Thyroid gland (tissue), 4 donors: ENCODE measurements around the gene VWA5B1. TPM values are rescaled to one million over a fixed set of nuclear protein-coding genes. Genes with fewer than 3 reads are reported as not detected.

Source experiments
- DNase-seq, 2 donors: peaks; one replicate each; pipeline ENCODE4 v3.0.0-alpha.2; 2019
- H3K27ac ChIP-seq, 3 donors: fragments of 200-600 bp; sonication (generic); 1 replicate in 2 of 3; 2 replicates in 1 of 3; pipeline ENCODE4 v1.5.1; 2016 to 2019; ENCODE audit warnings: mild to moderate bottlenecking in 1 of 3, moderate library complexity in 1 of 3
- H3K27me3 ChIP-seq: fragments of 200-600 bp; sonication (generic); one replicate; pipeline ENCODE4 v1.5.1; 2019
- H3K36me3 ChIP-seq, 2 donors: fragments of 200-600 bp; sonication (generic); one replicate each; pipeline ENCODE4 v1.5.1; 2016 to 2019
- H3K4me1 ChIP-seq, 2 donors: fragments of 200-600 bp; sonication (generic); one replicate each; pipeline ENCODE4 v1.5.1; 2017 to 2019
- H3K4me3 ChIP-seq, 3 donors: fragments of 200-600 bp; sonication (generic); replicated peaks in 1 of 3; 1 replicate in 2 of 3; 2 replicates in 1 of 3; pipeline ENCODE4 v1.5.1; 2016; ENCODE audit warnings: mild to moderate bottlenecking in 1 of 3
- H3K9me3 ChIP-seq: fragments of 200-600 bp; sonication (generic); one replicate; pipeline ENCODE4 v1.5.1; 2017
- POLR2A ChIP-seq, 2 donors: fragments of 450-650 bp; IDR thresholded peaks; one replicate each; pipeline ENCODE4 v1.6.1; 2017; ENCODE audit warnings: antibody characterized with exemption in 2 of 2, mild to moderate bottlenecking in 2 of 2, moderate library complexity in 1 of 2
- WGBS, 2 donors: methylation state at CpG; one replicate each; pipeline ENCODE4 v1.1.5; 2017; 5-methylcytosine and 5-hydroxymethylcytosine counted together
- intact Hi-C: fragments of 100-400 bp; cut with DNase I; formaldehyde crosslinking; loops from one replicate; pipeline ENCODE4 v1.15.1; 2023
- total RNA-seq, 4 donors: library from RNA; depleted of rRNA; stranded (reverse); fragments of >200 nt; gene quantifications; one replicate each; pipeline ENCODE4 v1.2.3, GENCODE V29; 2016
- TF ChIP-seq, protein P1 (sequence below), 6 experiments: fragments of 200-600 bp in 3 of 6; fragments of 450-650 bp in 3 of 6; sonication (generic) in 3 of 6; IDR thresholded peaks; one replicate each; pipeline ENCODE4 v1.5.1; 2016 to 2019; ENCODE audit warnings: antibody characterized with exemption in 6 of 6, mild to moderate bottlenecking in 2 of 6, inconsistent platforms in 1 of 6, moderate library complexity in 1 of 6

The VWA5B1 gene
- total RNA-seq, 4 donors from 2014 or later = 0.45 TPM; not detected in 3

DNA sequence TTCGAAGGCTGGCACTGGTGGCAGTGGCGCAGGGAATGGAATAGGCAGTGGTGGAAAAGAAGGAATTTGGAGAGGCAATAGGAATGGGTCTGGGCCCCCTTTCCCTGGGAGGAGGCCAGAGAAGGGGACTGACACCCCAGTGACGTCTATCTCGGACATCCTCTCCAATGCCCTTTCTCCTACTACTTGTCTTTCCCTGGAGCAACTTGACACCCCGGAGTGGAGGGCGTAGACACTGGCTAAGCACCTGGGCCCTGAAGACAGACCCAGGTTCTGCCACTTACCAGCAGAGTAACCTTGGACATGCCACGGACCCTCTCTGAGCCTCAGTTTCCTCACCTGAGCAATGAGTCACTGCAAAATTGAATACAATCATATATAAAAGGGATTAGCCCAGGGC, 108.5 kb downstream of the VWA5B1 start:
- Histone ChIP-seq H3K4me3 (no peak overlapping the region), H3K36me3 (no peaks in the 10 kb centered on the region), H3K4me1 (no peaks in the 10 kb centered on the region), H3K9me3 (no peaks in the 10 kb centered on the region), H3K27ac (no peak overlapping the region), H3K27me3 (no peaks in the 10 kb centered on the region)
- WGBS, 2 donors = 53 to 69% methylated on average over 7 of the region's 7 CpGs
- intact Hi-C loops = no loop called here
- DNase-seq = no peak
- no peak for TF ChIP-seq POLR2A (IDR thresholded peaks at IDR 0.05)
- TF ChIP-seq, protein P1, sequence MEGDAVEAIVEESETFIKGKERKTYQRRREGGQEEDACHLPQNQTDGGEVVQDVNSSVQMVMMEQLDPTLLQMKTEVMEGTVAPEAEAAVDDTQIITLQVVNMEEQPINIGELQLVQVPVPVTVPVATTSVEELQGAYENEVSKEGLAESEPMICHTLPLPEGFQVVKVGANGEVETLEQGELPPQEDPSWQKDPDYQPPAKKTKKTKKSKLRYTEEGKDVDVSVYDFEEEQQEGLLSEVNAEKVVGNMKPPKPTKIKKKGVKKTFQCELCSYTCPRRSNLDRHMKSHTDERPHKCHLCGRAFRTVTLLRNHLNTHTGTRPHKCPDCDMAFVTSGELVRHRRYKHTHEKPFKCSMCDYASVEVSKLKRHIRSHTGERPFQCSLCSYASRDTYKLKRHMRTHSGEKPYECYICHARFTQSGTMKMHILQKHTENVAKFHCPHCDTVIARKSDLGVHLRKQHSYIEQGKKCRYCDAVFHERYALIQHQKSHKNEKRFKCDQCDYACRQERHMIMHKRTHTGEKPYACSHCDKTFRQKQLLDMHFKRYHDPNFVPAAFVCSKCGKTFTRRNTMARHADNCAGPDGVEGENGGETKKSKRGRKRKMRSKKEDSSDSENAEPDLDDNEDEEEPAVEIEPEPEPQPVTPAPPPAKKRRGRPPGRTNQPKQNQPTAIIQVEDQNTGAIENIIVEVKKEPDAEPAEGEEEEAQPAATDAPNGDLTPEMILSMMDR (IDR thresholded peaks at IDR 0.05) = no peak

DNA sequence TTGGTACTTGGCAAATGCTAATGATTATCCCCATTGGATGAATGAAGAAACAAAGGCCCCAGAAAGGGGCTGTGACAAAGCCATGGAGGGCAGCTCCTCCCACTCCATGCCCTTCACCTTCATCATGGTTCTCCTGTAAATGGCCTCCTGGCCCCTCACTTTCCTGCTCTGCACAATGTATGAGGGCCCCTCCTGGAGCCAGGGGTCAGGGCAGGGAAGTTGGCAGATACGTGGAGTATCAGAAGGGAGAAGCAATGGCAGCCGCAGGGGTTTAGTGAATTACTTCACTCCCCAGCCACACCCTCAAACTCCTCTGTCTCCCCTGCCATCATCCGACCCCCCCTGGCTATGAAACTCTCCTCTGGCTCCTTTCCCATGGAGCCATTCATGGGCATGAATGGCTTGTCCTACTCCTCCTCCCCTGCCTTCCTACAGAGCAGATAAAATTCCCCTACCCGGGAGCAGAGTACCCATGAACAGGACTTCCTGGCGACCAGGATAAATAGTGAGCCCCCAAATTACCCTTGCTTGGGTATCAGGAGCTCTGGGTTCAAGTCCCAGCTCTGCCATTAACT, 109.0 kb downstream of the VWA5B1 start:
- Histone ChIP-seq H3K27me3 (no peaks in the 10 kb centered on the region), H3K9me3 (no peaks in the 10 kb centered on the region), H3K4me3 (no peak overlapping the region), H3K36me3 (no peaks in the 10 kb centered on the region), H3K4me1 (no peaks in the 10 kb centered on the region), H3K27ac (no peak overlapping the region)
- TF ChIP-seq POLR2A (IDR thresholded peaks at IDR 0.05) = no peak
- TF ChIP-seq, protein P1 (IDR thresholded peaks at IDR 0.05) = no peak
- DNase-seq = no peak
- intact Hi-C loops = no loop called here
- WGBS, 2 donors = 30 to 31% methylated on average over 5 of the region's 5 CpGs

DNA sequence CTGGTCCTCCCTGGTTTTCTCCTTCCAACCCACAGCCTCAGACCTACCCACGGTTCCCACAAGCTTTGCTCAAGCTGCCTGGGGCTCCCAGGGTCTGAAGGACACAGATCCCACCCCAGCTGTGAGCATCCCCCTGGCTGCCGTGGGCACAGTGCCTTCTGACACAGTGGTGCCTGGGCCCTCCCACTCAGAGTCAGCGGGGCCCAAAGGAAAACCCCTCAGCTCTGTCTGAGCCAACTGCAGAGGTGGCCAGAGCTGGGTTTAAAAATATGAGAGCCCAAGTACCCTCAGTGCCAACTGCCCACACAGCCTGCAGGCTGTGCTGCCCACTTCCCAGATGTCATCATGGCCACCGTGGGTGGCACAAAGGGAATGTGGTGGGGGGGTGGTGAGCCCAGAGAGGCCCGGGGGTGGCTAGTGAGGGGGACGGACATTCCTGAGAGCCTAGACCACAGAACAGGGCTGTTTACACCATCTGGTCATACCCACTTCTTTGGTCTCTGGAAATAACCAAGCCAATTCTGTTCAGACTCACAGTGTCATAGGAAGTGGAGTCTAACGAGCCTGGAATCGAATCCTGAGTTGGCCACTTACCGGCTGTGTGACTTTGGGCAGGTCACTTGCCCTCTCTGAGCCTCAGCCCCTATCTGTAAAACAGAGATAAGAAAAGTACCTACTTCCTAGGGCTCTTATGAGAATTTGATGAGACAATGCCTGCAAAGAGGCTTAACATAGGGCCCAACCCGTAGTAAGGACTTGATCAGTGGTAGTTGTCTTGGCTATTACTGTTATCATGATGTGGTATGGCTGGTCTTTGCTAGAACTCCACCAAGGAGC, 109.9 kb downstream of the VWA5B1 start:
- intact Hi-C loops = no loop called here
- Histone ChIP-seq H3K4me3 (no peak overlapping the region), H3K36me3 (no peaks in the 10 kb centered on the region), H3K27me3 (no peaks in the 10 kb centered on the region), H3K4me1 (no peaks in the 10 kb centered on the region), H3K9me3 (no peaks in the 10 kb centered on the region), H3K27ac (no peak overlapping the region)
- 38 to 48% methylated on average over 10 of the region's 10 CpGs for WGBS, 2 donors
- no peak for DNase-seq
- TF ChIP-seq, protein P1 (IDR thresholded peaks at IDR 0.05) = no peak
- no peak for TF ChIP-seq POLR2A (IDR thresholded peaks at IDR 0.05)

DNA sequence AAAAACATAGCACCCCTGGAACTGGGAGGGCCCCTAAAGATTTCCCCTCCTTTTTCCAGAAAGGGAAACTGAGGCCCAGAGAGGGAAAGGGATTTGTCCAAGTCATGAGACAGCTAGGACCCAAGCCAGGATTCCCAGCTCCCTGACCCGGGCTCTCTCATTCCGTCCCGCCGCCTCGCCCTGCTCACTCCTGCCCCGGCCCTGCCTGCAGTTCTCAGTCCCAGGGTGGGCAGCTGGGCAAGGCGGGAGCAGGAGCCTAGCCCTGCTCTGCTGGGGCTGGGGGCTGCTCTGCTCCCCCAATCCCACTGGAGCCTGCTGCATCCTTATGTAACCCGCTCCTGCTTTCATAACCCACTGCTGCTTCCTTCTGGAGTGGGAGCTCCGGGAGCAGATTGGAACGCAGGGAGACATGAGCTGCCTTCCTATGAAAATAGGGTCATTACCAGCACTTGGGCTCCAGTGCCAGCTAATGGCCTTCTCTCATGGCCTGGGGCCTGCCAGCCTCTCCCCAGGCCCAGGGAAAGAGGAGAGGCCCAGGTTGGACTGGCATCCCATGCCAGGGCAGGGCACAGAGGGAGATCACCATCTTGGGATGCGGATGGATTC, 110.8 kb downstream of the VWA5B1 start:
- Histone ChIP-seq H3K27me3 (no peaks in the 10 kb centered on the region), H3K27ac (no peak overlapping the region), H3K9me3 (no peaks in the 10 kb centered on the region), H3K36me3 (no peaks in the 10 kb centered on the region), H3K4me1 (no peaks in the 10 kb centered on the region), H3K4me3 (no peak overlapping the region)
- no peak for TF ChIP-seq POLR2A (IDR thresholded peaks at IDR 0.05)
- TF ChIP-seq, protein P1 (IDR thresholded peaks at IDR 0.05) = no peak
- intact Hi-C loops = no loop called here
- WGBS, 2 donors = 74 to 77% methylated on average over 9 to 11 of the region's 11 CpGs
- no peak for DNase-seq
